ENCODE measurements around the gene LRRC1.

LRRC1 gene

GRCh38 chr6:53834132-53834531 lies 39.3 kb downstream of the LRRC1 start:
- no peak overlapping the region for H3K27ac ChIP-seq
- no peak for TF ChIP-seq CTCF (conservative IDR thresholded peaks at IDR 0.05)
- no peak for TF ChIP-seq ZFX (IDR thresholded peaks at IDR 0.05)

GRCh38 chr6:53837865-53838769 lies 43.3 kb downstream of the LRRC1 start:
- H3K27ac ChIP-seq: no peak overlapping the region
- TF ChIP-seq ZFX (IDR thresholded peaks at IDR 0.05) (no peak), CTCF (conservative IDR thresholded peaks at IDR 0.05) (no peak)

- H3K27ac ChIP-seq: no peak overlapping the region
- no peak for TF ChIP-seq CTCF (conservative IDR thresholded peaks at IDR 0.05)
- no peak for TF ChIP-seq ZFX (IDR thresholded peaks at IDR 0.05)
These were observed 45.2 kb downstream of the LRRC1 start for GRCh38 chr6:53840027-53840426.

GRCh38 chr6:53845280-53846195 lies 50.7 kb downstream of the LRRC1 start:
- TF ChIP-seq ZFX (IDR thresholded peaks at IDR 0.05) (no peak), CTCF (conservative IDR thresholded peaks at IDR 0.05) (no peak)
- no peak overlapping the region for H3K27ac ChIP-seq

GRCh38 chr6:53846250-53846649 lies 51.4 kb downstream of the LRRC1 start:
- H3K27ac ChIP-seq: no peak overlapping the region
- no peak for TF ChIP-seq CTCF (conservative IDR thresholded peaks at IDR 0.05)
- no peak for TF ChIP-seq ZFX (IDR thresholded peaks at IDR 0.05)

GRCh38 chr6:53847796-53848314 lies 53.0 kb downstream of the LRRC1 start:
- no peak overlapping the region for H3K27ac ChIP-seq
- no peak for TF ChIP-seq ZFX (IDR thresholded peaks at IDR 0.05)
- TF ChIP-seq CTCF (conservative IDR thresholded peaks at IDR 0.05): no peak

All from C4-2B (cell line).